Cerebellar nuclear complex (tissue), 1 donor: ENCODE results near the gene UGT1A6.

Experiments used
- DNase-seq, 2 experiments: peaks; one replicate each; lab custom pipeline; 2025; lab: John Stamatoyannopoulos, UW

UGT1A6 gene

DNA sequence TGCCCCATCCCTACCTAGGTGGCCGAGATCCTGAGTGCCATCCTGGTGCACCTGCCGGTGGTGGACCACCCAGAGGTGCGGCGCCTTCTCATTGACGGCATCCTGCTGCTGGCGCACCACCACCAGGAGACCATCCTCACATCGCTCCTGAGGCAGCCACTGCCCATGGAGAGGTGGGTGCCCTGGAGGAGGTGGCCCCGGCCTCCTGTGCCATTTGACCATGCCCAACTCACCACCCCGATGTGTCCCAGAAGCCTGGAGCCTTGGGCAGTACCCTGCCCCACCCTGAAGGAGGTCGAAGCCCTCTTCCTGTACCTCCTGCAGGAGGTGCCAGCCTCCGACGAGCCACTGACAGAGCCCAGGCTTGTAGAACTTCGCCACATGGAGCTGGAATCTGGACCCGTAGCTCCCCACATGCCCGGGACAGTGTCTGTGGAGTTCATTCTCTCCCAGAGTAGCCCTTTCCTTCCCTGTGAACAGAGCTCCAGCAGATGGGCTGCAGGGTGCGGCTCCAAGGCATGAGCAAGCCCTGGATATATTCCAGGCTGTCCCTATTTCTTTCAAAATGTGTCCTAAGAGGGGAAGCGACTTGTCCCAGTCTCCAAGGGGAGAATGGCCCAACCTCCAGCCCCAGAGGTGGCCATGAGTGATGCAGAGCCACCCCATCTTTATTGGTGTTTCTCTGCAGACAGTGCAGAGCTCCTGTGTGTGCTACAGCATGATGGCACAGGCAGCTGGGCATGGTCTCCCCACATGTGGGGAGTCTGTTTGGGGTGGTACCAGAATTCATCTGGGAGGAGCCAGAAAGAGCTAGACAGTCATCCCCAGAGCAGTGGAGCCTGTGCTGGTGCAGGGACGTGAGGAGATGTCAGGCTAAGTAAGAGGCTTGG, 127.4 kb downstream of the UGT1A6 start:
- DNase-seq, result no peak

DNA sequence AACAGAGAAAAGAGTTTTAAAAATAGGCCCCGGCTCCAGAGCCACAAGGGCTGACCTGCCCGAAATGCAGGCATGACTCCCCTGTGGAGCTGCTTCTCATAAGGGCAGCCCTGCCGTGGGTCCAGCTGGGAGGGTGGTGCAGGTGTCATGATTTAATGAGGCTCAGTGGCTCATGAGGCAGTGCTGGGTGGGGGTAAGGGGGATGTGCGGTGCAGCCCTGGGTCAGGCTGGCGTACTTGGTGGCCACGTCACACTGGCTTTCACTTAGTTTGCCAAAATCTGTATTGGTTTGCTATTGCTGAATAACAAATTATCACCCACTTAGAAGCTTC, 128.1 kb downstream of the UGT1A6 start:
- no peak for DNase-seq

DNA sequence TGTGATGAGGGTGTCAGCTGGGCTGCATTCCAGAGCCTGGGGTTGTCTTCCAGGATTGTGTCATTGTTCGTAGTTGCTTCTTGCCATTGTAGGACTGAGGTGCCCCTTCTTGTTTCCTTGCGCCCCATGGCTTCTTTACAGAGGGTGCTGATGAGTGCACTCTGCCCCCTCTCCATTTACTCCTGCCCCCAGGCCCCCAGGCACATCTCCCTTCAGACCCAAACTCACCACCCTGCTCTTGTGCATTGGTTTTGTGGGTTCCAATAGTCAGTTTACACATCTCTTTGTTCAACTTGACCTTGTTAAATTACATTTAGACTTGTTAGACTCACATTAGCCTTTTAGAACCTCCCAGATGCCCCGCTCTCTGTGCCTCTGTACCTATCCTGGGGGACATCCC, 128.5 kb downstream of the UGT1A6 start:
- DNase-seq, result no peak

DNA sequence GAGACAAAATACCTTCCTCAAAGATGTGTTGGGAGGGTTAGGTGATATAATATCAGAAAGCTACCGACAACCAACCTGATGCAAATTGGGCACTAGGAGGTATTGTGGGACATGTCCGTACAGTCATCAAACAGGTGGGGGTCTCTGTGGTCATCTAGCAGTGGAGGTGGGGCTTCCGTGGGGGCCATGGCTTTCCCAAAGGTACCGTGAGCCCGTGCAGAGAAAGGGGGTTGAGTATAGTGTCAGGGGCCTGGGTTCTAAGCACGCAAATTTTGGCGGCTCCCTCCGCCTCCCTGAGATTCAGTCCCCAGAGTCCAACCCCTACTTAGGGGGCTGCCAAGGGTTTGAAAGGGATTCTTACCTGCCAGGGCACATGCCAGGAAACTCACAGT, 129.0 kb downstream of the UGT1A6 start:
- DNase-seq, result no peak

DNA sequence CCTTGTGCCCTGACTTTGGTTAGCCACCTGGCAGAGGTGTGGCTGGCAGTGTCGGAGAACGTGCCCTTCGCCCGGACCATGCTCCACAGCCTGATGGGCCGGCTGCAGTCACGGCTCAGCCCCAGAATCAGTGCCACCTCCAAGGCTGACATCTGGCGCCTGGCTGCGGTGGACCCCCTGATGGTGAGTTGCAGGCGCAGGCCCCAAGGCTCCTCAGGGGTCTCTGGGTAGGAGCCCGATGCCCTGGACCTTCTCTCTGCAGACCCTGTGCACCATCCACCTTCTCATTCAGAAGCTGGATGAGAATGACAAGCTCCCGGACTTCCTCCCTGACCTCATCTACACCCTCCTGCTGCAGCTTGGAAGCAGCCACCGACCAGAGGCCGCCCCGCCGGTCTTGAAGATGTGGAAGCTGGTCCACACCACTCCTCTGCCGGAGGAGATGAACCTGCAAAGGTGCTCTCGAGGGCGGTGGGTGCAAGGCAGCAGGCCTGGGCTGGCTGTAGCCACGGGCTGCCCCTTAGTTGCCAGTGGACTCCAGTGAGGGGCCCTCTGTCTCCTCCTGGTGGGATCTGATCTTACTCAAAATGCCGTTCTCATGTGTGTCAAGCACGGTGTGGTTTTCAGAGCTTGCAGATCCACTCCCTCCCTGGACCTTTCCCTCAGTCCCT, 129.5 kb downstream of the UGT1A6 start:
- DNase-seq, result no peak
